C4-2B (cell line): ENCODE results near the gene ME1.

ENCODE experiments used
- H3K27ac ChIP-seq: fragments of 450-650 bp; 2 replicates; pipeline ENCODE4 v1.5.1; 2017
- CTCF ChIP-seq: fragments of 450-650 bp; conservative IDR thresholded peaks from 2 replicates; pipeline ENCODE4 v1.5.1; 2017; ENCODE audit warnings: mild to moderate bottlenecking
- ZFX ChIP-seq: fragments of 450-650 bp; IDR thresholded peaks from 2 replicates; pipeline ENCODE4 v1.6.1; 2017

ME1 gene

GRCh38 chr6:83169511-83169910 lies 261.3 kb downstream of the ME1 start:
- TF ChIP-seq CTCF (no peak), ZFX (no peak)
- H3K27ac ChIP-seq, result no peak overlapping the region

- no peak overlapping the region for H3K27ac ChIP-seq
Measured at GRCh38 chr6:83169106-83169505, 261.7 kb downstream of the ME1 start.

GRCh38 chr6:83168556-83168955 lies 262.3 kb downstream of the ME1 start:
- no peak overlapping the region for H3K27ac ChIP-seq
- no peak for TF ChIP-seq ZFX
- TF ChIP-seq CTCF, result no peak

More at GRCh38 chr6:83169106-83169505, 261.7 kb downstream of the ME1 start:
- TF ChIP-seq CTCF (no peak), ZFX (no peak)

- no peak for TF ChIP-seq ZFX
- no peak for TF ChIP-seq CTCF
- H3K27ac ChIP-seq, result no peak overlapping the region
Measured at GRCh38 chr6:83167726-83168278, 263.0 kb downstream of the ME1 start.
